NCI-H1436 treated with DMSO at 0.1 percent for 48 hours (cell line): ENCODE data around the gene ZNF423.

Experiments
- DNase-seq: peaks from one replicate; lab custom pipeline; 2025; lab: John Stamatoyannopoulos, UW

ZNF423 gene

GRCh38 chr16:49471038-49471727 lies 384.7 kb downstream of the ZNF423 start:
- DNase-seq: no peak

- no peak for DNase-seq
Observed at GRCh38 chr16:49470513-49470991, 385.4 kb downstream of the ZNF423 start.

DNA sequence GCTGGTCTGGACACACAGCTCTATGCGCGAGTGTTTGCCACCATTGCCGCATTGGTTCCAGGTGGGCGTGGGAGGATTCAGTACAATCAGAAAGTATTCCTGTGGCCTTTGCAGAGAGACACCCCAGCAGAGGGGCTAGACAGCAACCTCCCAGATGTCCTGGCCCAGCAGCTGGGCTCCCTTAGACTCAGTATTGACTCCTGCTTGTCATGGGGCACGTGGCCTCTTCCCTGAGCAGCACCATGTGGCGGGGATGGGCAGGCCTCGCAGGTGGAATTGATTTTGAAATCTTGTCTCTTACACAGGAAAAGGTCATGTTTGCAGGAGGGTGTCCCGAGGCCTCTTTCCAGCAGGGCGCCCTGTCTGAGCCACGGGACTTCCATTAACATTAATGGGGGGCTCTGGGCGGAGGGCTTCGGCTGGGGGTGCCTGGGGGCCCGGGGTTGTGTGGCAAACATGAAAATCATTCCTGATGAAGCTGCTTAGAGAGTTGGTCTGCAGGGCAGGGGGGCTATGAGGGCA lies 385.9 kb downstream of the ZNF423 start:
- no peak for DNase-seq

DNA sequence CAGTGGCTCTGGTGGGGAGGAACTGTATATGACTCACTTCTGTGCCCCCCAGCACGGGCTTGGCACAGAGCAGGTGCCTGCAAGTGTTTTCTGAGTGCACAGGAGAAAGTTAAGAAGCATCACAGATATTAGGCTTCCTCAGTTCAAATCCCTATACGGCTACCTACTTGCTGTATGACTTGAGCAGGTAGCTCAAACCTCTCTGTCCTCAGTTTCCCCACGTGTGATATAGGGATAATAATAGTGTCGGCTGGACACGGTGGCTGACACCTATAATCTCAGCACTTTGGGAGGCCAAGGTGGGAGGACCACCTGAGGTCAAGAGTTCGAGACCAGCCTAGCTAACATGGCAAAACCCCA lies 386.6 kb downstream of the ZNF423 start:
- DNase-seq: no peak

DNA sequence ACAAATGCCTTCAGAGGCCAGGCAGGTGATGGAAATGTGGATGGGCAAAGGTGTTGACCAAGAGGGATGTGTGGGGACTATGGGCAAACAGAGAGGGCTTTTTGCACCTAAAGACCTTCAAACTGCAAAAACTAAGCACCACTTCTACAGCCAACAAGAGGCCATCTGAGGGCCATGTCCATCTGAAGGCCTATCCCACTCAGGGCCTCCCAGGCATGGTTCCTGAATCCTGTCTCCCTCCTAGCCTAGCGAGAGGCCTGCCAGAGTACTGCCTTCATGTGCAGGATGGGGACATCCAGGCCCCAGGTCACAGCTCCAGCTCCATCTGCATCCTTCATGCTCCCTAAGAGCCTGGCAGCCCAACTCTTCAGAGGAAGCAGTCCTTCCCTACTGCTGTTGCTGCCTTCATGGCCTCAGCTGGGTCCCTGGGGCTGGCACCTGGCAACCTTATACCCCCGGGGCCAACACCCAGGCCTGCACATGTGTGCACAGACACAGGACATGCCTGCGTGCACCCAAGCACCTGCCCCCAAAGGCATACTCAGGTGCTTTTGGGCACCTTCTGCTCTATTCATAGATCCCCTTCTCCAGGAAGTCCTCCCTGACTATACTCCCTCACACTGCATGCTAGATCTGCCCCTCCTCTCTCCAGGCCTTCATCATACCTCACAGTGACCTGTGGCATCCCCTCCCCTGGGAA lies 387.2 kb downstream of the ZNF423 start:
- no peak for DNase-seq

DNA sequence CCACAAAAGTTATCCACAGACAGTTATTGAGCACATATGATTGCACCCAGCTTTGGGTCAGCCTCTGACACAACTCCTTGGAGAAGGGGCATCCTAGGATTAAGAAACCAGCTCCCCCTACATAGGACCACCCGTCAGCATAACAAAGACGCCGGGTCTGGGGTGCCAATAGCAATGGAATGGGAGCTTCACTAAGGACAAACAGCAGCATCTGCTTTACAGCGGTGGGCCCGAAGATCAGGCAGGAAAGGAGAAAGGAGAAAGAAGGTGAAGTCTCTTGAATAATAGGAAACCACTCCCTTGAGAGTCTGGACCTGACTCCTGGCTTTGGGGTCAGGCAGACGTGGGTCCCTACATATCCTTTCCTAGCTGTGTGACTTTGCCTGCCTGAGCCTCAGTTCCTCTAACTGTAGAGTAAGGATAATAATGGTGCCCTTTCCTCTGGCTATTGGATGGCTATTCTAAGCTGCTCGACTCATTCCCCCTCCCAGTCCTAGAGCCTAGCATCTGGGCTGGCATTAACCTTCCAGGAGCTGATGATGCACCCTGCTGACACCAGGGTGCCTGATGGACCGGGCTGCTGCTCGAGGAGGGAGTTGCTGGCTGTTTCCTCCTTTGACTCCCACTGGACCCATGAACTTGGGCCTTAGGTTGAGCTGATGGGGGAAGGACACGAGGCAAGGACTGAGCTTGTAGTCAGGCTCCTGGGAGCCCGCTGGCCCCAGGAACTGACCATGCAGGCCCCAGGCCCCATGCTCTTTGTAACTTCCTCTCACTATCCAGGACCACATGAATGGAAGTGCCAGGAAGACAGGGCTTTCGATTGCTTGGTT lies 388.2 kb downstream of the ZNF423 start:
- no peak for DNase-seq

DNA sequence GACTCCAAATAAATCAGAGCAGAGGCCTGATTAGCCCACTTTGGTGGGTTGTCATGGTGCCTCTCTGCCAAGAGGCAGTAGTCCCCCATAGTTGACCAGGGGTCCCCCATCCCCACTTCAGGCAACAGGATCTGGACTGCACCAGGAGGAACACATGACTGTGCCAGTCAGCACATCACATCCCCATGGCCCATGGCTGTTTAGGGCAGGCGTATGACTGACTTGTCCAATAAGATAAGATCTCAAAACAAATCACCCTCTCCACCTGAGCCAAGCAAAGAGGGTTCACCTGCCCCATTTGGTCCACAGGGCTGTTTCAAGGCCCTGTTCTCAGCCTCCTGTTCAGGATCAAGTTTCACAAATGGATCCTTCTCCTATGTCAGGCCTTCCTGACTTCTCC lies 389.0 kb downstream of the ZNF423 start:
- DNase-seq: no peak

GRCh38 chr16:49466529-49466831 lies 389.4 kb downstream of the ZNF423 start:
- DNase-seq: no peak

GRCh38 chr16:49465661-49466528 lies 390.0 kb downstream of the ZNF423 start:
- no peak for DNase-seq

GRCh38 chr16:49464877-49465504 lies 390.9 kb downstream of the ZNF423 start:
- DNase-seq: peak; percentile 66

GRCh38 chr16:49464093-49464492 lies 391.8 kb downstream of the ZNF423 start:
- DNase-seq: no peak

- DNase-seq: peak; percentile 48
Observed at GRCh38 chr16:49463529-49463928, 392.4 kb downstream of the ZNF423 start.

DNA sequence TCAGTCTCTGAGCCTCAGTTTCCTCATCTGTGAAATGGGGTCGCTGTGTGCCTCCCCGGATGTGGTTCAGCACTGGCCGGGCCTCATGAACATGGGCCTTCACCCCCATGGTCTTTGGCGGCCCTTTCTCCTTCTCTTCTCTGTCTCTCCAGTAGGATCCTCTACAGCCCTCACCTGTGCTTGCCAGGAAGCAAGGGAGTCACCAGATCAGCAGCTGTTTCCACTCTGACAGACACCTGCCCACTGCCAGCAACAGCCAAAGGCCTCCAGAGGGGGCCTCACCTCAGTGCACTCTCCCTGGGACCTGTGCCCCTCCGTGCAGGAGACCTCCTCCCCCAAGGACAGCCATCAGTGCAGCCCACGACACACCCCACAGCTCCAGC lies 392.9 kb downstream of the ZNF423 start:
- peak; percentile 16 for DNase-seq

DNA sequence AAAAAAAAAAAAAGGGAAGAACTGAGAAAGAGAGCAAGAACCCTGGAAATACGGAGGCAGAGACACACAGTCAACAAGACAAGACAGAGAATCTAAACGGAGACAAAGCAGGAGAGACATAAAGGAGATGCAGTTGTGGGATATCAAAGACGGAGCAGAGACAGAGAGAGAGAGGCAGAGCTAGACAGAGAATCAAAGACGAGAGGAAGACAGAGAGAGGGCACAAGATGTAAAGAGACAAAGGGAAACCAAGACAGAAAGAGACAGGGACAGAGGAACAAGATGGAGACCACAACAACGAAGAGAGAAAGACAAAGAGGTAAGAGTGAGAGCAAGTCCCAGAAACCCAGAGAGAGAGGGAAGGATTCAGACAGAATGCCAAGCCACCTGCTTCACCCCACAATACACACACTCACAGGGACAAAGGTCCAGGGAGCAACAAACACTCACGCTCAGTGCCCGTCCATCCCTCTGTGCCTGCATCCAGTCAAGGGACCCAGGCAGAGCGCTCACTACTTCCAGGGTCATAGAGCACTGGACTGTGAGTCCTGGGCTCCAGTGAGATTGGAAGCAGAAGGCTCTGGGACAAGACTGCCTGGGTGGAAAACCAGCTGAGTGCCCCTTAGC lies 393.4 kb downstream of the ZNF423 start:
- no peak for DNase-seq

DNA sequence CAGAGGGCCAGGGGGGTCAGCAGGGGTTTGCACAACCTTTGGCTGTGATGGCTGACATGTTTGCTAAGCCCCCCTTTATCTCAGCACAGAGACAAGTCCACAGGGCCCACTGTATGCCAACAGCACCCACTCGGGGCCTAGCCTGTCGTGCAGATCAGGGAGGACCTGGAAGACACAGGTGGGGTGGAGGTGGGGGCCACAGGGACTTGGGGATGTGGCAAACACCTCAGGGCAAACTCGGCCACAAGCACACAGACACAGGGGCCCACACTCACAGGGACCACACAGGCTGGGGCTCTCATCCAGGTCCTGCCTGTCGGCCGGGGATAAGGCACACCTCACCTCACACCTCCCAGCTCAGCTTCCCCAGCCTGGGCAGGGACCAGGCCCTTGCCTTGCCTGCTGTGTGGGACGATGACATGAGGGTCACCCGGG lies 394.4 kb downstream of the ZNF423 start:
- DNase-seq: no peak

GRCh38 chr16:49460786-49461470 lies 395.0 kb downstream of the ZNF423 start:
- no peak for DNase-seq

DNA sequence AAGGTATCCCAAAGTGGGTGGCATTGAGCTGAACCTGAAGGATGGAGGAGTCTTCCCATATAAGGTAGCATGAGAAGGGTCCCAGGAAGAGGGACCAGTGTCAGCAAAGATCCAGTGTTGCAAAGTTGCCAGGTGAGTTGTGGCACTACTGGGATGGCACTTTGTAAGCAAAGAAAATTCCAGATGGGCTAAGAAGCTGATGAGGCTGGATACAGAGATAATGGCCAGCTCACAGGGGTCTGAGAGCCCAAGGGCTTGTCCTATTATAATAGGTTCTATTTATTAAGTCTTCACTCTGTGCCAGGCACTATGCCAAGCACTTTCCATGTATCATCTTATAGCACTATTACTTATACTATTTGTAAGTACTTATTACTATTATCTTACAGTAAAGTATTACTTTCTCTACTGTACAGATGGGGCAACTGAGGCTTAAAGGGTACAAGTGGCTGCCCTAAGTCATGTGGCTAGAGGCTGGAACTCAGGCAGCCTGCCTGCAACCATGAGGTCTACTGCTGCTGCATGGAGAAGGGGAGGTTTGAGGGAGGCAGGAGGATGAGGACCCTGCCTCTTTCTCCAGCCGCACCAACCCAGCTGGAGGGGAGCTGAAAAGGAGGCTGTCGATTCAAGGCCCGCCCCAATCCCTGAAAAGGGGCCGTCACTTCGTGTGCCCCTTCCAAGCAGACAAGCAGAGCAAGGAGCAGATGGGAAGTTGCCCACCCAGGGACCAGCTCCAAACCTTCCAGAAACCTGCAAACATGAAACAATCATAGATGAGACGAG lies 395.8 kb downstream of the ZNF423 start:
- no peak for DNase-seq

GRCh38 chr16:49458656-49459445 lies 397.1 kb downstream of the ZNF423 start:
- DNase-seq: no peak

- no peak for DNase-seq
Observed at GRCh38 chr16:49458243-49458642, 397.7 kb downstream of the ZNF423 start.
